ENCODE data around the gene RBL2. TPM values are rescaled to one million over a fixed set of nuclear protein-coding genes. Genes with fewer than 3 reads are reported as not detected.

RBL2 gene
- total and polyA plus RNA-seq, 2 of the 13 experiments (the other 11 are each of a cell fraction or from before 2014, with no cell fraction given), result 41.2 to 60.9 TPM

DNA sequence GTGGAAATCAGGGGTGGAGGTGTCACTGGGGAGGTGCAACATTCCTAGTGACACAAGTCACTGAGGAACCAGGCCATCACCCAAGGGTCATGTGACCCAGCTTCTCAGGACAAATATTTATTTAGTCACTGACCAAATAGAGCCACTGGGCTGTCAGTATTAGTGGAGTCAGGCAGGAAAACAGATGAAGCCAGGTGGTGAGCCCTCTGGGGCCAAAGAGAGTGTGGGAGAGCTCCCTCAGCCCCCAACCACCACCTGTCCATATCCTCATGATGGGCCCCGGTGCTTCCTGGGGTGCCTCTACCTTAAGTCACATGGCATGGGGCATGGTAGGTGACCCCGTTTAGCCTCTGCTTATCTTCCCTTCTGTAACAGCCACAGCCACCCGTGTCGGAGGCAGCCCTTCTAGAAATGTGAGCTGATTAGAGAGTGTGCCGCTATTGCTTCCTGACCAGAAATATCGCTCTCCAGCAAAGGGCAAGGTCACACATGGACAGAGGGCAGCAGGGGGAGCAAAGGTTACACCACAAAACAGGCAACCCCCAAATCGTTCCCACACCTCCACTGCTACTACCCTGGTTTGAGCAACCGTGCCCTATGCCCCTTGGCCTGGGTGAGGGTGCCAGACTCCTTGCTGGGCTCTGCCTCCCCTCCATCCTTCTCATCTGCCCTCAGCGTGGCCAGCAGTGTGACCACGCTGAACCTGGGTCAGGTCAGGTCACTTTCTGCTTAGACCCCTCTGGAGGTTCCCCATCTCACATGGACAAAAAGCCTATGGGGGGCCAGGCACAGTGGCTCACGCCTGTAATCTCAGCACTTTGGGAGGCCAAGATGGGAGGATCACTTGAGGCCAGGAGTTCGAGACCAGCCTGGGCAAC is 77.4 kb downstream of the RBL2 start (continued):
- TF ChIP-seq HOXA5 (CRISPR knock-in tag; IDR thresholded peaks at IDR 0.05), result no peak; the same call in 1 of the 2 replicates
- TF ChIP-seq, protein P1, sequence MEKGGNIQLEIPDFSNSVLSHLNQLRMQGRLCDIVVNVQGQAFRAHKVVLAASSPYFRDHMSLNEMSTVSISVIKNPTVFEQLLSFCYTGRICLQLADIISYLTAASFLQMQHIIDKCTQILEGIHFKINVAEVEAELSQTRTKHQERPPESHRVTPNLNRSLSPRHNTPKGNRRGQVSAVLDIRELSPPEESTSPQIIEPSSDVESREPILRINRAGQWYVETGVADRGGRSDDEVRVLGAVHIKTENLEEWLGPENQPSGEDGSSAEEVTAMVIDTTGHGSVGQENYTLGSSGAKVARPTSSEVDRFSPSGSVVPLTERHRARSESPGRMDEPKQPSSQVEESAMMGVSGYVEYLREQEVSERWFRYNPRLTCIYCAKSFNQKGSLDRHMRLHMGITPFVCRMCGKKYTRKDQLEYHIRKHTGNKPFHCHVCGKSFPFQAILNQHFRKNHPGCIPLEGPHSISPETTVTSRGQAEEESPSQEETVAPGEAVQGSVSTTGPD (CRISPR knock-in tag; IDR thresholded peaks at IDR 0.05), result peak; percentile 39; the same call in 1 of the 2 replicates
- no peak for TF ChIP-seq RFX1 (IDR thresholded peaks at IDR 0.05)
- TF ChIP-seq ZNF331 (CRISPR knock-in tag; IDR thresholded peaks at IDR 0.05), result peak; percentile 85; the same call in 1 of the 2 replicates
- TF ChIP-seq TGIF2 (CRISPR knock-in tag; IDR thresholded peaks at IDR 0.05), result peak; percentile 1; the same call in 1 of the 2 replicates
- TF ChIP-seq ZNF501 (CRISPR knock-in tag; IDR thresholded peaks at IDR 0.05), result peak; percentile 97
- TF ChIP-seq ZNF782 (CRISPR knock-in tag; IDR thresholded peaks at IDR 0.05; ENCODE audit: borderline replicate concordance), result no peak
- TF ChIP-seq NFE2L2 (IDR thresholded peaks at IDR 0.05; ENCODE audit: low read length), result no peak
- TF ChIP-seq ZNF256 (CRISPR knock-in tag; conservative IDR thresholded peaks at IDR 0.05), result no peak
- no peak for TF ChIP-seq HOXD1 (CRISPR knock-in tag; IDR thresholded peaks at IDR 0.05)
- peak; percentile 91 for TF ChIP-seq BHLHE40 (IDR thresholded peaks at IDR 0.05; ENCODE audit: low read length)
- no peak for TF ChIP-seq ZNF543 (CRISPR knock-in tag; IDR thresholded peaks at IDR 0.05)
- peak; percentile 11; the same call in 1 of the 2 replicates for TF ChIP-seq AHR (CRISPR knock-in tag; IDR thresholded peaks at IDR 0.05)
- TF ChIP-seq ZNF672 (CRISPR knock-in tag; IDR thresholded peaks at IDR 0.05), result no peak
- TF ChIP-seq MEF2D (CRISPR knock-in tag; IDR thresholded peaks at IDR 0.05), result peak; percentile 95
- TF ChIP-seq ZBTB7B (CRISPR knock-in tag; IDR thresholded peaks at IDR 0.05), result peak; percentile 70
- TF ChIP-seq SALL1 (CRISPR knock-in tag; IDR thresholded peaks at IDR 0.05), result peak; percentile 90; the same call in 1 of the 2 replicates
- no peak for TF ChIP-seq ZNF446 (CRISPR knock-in tag; IDR thresholded peaks at IDR 0.05)
- TF ChIP-seq KLF16 (CRISPR knock-in tag; IDR thresholded peaks at IDR 0.05), result peak in 1 of 2 experiments; percentile 77; a peak in 1 of 4 replicates
- TF ChIP-seq YY1 (IDR thresholded peaks at IDR 0.05; ENCODE audit: insufficient read depth, insufficient replicate concordance, low read depth, low read length), result no peak
- peak; percentile 71 for TF ChIP-seq ZNF317 (CRISPR knock-in tag; IDR thresholded peaks at IDR 0.05)
- no peak for TF ChIP-seq ATF7 (IDR thresholded peaks at IDR 0.05)
- peak; percentile 46; the same call in 1 of the 2 replicates for TF ChIP-seq ATF7 (CRISPR knock-in tag; IDR thresholded peaks at IDR 0.05)
- TF ChIP-seq ZNF569 (CRISPR knock-in tag; IDR thresholded peaks at IDR 0.05; ENCODE audit: borderline replicate concordance), result no peak
- TF ChIP-seq ZNF839 (CRISPR knock-in tag; IDR thresholded peaks at IDR 0.05; ENCODE audit: borderline replicate concordance), result peak; percentile 76; the same call in 1 of the 2 replicates
- TF ChIP-seq, protein P2, sequence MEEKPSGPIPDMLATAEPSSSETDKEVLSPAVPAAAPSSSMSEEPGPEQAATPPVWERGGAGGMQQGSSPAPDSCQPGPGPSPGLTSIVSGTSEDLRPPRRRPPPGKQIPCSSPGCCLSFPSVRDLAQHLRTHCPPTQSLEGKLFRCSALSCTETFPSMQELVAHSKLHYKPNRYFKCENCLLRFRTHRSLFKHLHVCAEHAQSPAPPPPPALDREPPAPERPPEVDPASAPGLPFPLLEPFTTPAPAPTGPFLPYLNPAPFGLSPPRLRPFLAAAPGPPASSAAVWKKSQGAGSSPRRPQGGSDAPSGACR (CRISPR knock-in tag; IDR thresholded peaks at IDR 0.05), result peak; percentile 83
- TF ChIP-seq ZBTB42 (CRISPR knock-in tag; IDR thresholded peaks at IDR 0.05), result no peak
- TF ChIP-seq PRPF4 (IDR thresholded peaks at IDR 0.05; ENCODE audit: low read depth, low read length, poor library complexity, severe bottlenecking), result no peak
- peak; percentile 55; the same call in 1 of the 2 replicates for TF ChIP-seq CBX5 (CRISPR knock-in tag; IDR thresholded peaks at IDR 0.05; ENCODE audit: borderline replicate concordance)
- peak; percentile 69 for TF ChIP-seq KDM2A (CRISPR knock-in tag; IDR thresholded peaks at IDR 0.05; ENCODE audit: borderline replicate concordance, low read depth)
- TF ChIP-seq KDM3A (CRISPR knock-in tag; IDR thresholded peaks at IDR 0.05; ENCODE audit: low read depth), result 0 out of 2 replicates have a peak, but pooled peaks have one; percentile 11
- no peak for TF ChIP-seq BORCS8-MEF2B (CRISPR knock-in tag; IDR thresholded peaks at IDR 0.05)

All from HepG2 (cell line).